HG02623 (cell line): Measurements from ENCODE around the gene CC2D1B.
"Not testable (repeated sequence)": the region's sequence is repeated elsewhere in the genome, so short reads cannot be mapped to it uniquely, and the experiment has no call there.

Source experiments
- ATAC-seq: cut with Tn5 transposase; IDR thresholded peaks from one replicate; pipeline ENCODE4 v1.9.1; 2021; ENCODE audit warnings: moderate library complexity; ENCODE audit not compliant: unreplicated experiment

Gene CC2D1B

GRCh38 chr1:52365746-52366516, at the start of gene CC2D1B:
CC2D1B (minus strand) TSS chr1:52366205; CDS start chr1:52364620, 1,585 bp downstream.
- peak; percentile 92 for ATAC-seq

GRCh38 chr1:52414942-52415341, 48.9 kb upstream of the CC2D1B start:
- no peak for ATAC-seq

GRCh38 chr1:52413410-52413989, 47.5 kb upstream of the CC2D1B start:
- ATAC-seq, result no peak

- no peak for ATAC-seq
These were observed 39.0 kb upstream of the CC2D1B start for GRCh38 chr1:52404975-52405338.

GRCh38 chr1:52404116-52404974, 38.3 kb upstream of the CC2D1B start, which contains the start of the genes ORC1 and PRPF38A:
ORC1 (minus strand) TSS chr1:52404423; CDS start chr1:52402223, 2,200 bp downstream.
PRPF38A (plus strand) TSS chr1:52404602; CDS start chr1:52404750, 148 bp downstream.
- peak; percentile 94 for ATAC-seq

- ATAC-seq, result peak; percentile 25
These were observed 37.6 kb upstream of the CC2D1B start for GRCh38 chr1:52403566-52404115.

- no peak for ATAC-seq
These were observed 36.8 kb upstream of the CC2D1B start for GRCh38 chr1:52402860-52403240.

GRCh38 chr1:52400131-52400530, 34.1 kb upstream of the CC2D1B start:
- ATAC-seq, result no peak

GRCh38 chr1:52399629-52400028, 33.6 kb upstream of the CC2D1B start:
- ATAC-seq, result no peak

- no peak for ATAC-seq
These were observed 27.2 kb upstream of the CC2D1B start for GRCh38 chr1:52393174-52393573.

GRCh38 chr1:52386458-52386857, 20.5 kb upstream of the CC2D1B start:
- ATAC-seq, result no peak

- ATAC-seq, result no peak
These were observed 19.4 kb upstream of the CC2D1B start for GRCh38 chr1:52385376-52385775.

GRCh38 chr1:52369851-52370250, 3.8 kb upstream of the CC2D1B start:
- ATAC-seq, result not testable (repeated sequence)

GRCh38 chr1:52368383-52369172, 2.6 kb upstream of the CC2D1B start:
- ATAC-seq, result no peak

GRCh38 chr1:52367272-52367671, 1.3 kb upstream of the CC2D1B start:
- no peak for ATAC-seq

- no peak for ATAC-seq
These were observed 467 bp upstream of the CC2D1B start for GRCh38 chr1:52366517-52366827.

GRCh38 chr1:52365071-52365745, 797 bp downstream of the CC2D1B start:
- peak; percentile 14 for ATAC-seq

GRCh38 chr1:52364235-52364839, 1.7 kb downstream of the CC2D1B start:
- no peak for ATAC-seq

- ATAC-seq, result no peak
These were observed 5.4 kb downstream of the CC2D1B start for GRCh38 chr1:52360595-52360968.
